Esophagus squamous epithelium (tissue), 5 donors: Measurements from ENCODE around the gene BARX2. TPM values are rescaled to one million over a fixed set of nuclear protein-coding genes. Genes with fewer than 3 reads are reported as not detected.

Experiments used
- DNase-seq: peaks from one replicate; lab custom pipeline; 2025; lab: John Stamatoyannopoulos, UW
- H3K27ac ChIP-seq, 4 donors: fragments of 200-600 bp; sonication (generic); one replicate each; pipeline ENCODE4 v1.5.1; 2016 to 2019; ENCODE audit warnings: mild to moderate bottlenecking in 1 of 4
- H3K27me3 ChIP-seq, 4 donors: fragments of 200-600 bp; sonication (generic); 1 replicate in 3 of 4; 2 replicates in 1 of 4; pipeline versions ENCODE4 v1.5.1 to v1.6.0; 2017 to 2021; ENCODE audit warnings: antibody characterized with exemption in 1 of 4
- H3K36me3 ChIP-seq, 3 donors: fragments of 200-600 bp; sonication (generic); one replicate each; pipeline ENCODE4 v1.5.1; 2016 to 2019
- H3K4me1 ChIP-seq, 3 donors: fragments of 200-600 bp; sonication (generic); one replicate each; pipeline ENCODE4 v1.5.1; 2017 to 2019
- H3K4me3 ChIP-seq, 4 donors: fragments of 200-600 bp; sonication (generic); 1 replicate in 3 of 4; 2 replicates in 1 of 4; pipeline ENCODE4 v1.5.1; 2016 to 2019; ENCODE audit warnings: mild to moderate bottlenecking in 2 of 4, moderate library complexity in 1 of 4
- H3K9me3 ChIP-seq, 3 donors: fragments of 200-600 bp; sonication (generic); one replicate each; pipeline ENCODE4 v1.5.1; 2016 to 2019
- CTCF ChIP-seq, 6 experiments: fragments of 450-650 bp in 4 of 6; fragments of 200-600 bp in 2 of 6; sonication (generic) in 2 of 6; IDR thresholded peaks; one replicate each; pipeline ENCODE4 v1.5.1; 2016 to 2019; ENCODE audit warnings: antibody characterized with exemption in 6 of 6, mild to moderate bottlenecking in 4 of 6, moderate library complexity in 4 of 6
- POLR2A ChIP-seq, 4 donors: fragments of 450-650 bp; IDR thresholded peaks; one replicate each; pipeline ENCODE4 v1.6.1; 2017; ENCODE audit warnings: antibody characterized with exemption in 4 of 4, mild to moderate bottlenecking in 4 of 4, moderate library complexity in 3 of 4
- WGBS, 2 donors: methylation state at CpG; one replicate each; pipeline ENCODE4 v1.1.5; 2018; 5-methylcytosine and 5-hydroxymethylcytosine counted together
- intact Hi-C: fragments of 100-400 bp; cut with DNase I; formaldehyde crosslinking; loops from one replicate; pipeline ENCODE4 v1.15.0; 2022
- total RNA-seq, 4 donors: library from RNA; depleted of rRNA; stranded (reverse); fragments of >200 nt; gene quantifications; one replicate each; pipeline ENCODE4 v1.1.0, GENCODE V29; 2016
- donor health status: DM: yes; HTN: yes; CAD: no.

BARX2 gene
- total RNA-seq, 4 donors from 2014 or later = 45.2 to 102 (median 57.6) TPM

- intact Hi-C loops = no loop called here
- peaks cover 0 to 23% (median 0%) of the 10 kb centered on the region in 3 donors for H3K36me3 ChIP-seq
- TF ChIP-seq CTCF (IDR thresholded peaks at IDR 0.05) (no peak), POLR2A (IDR thresholded peaks at IDR 0.05) (no peak)
- no peak overlapping the region for H3K4me3 ChIP-seq
- H3K9me3 ChIP-seq = no peaks in the 10 kb centered on the region
- no peak overlapping the region for H3K27ac ChIP-seq
- WGBS, 2 donors = 76 to 79% methylated on average over 3 of the region's 3 CpGs
- peaks cover 0 to 22% (median 0%) of the 10 kb centered on the region in 4 donors for H3K27me3 ChIP-seq
- peaks cover 0 to 58% (median 0%) of the 10 kb centered on the region in 3 donors for H3K4me1 ChIP-seq
- no peak for DNase-seq
Observed at GRCh38 chr11:129384415-129384814, 8.8 kb downstream of the BARX2 start.

GRCh38 chr11:129385801-129386200, 10.2 kb downstream of the BARX2 start:
- Histone ChIP-seq H3K27me3 (peaks cover 0 to 20% (median 0%) of the 10 kb centered on the region in 4 donors), H3K9me3 (no peaks in the 10 kb centered on the region), H3K4me3 (no peak overlapping the region), H3K27ac (no peak overlapping the region), H3K36me3 (peaks cover 0 to 23% (median 0%) of the 10 kb centered on the region in 3 donors), H3K4me1 (peaks cover 0 to 58% (median 0%) of the 10 kb centered on the region in 3 donors)
- no peak for DNase-seq
- no peak for TF ChIP-seq POLR2A (IDR thresholded peaks at IDR 0.05)
- 68 to 91% methylated on average over 2 of the region's 2 CpGs for WGBS, 2 donors
- intact Hi-C loops = no loop called here

GRCh38 chr11:129386795-129387397, 11.2 kb downstream of the BARX2 start:
- WGBS, 2 donors = 61 to 76% methylated on average over 11 of the region's 11 CpGs
- Histone ChIP-seq H3K27ac (no peak overlapping the region), H3K9me3 (no peaks in the 10 kb centered on the region), H3K27me3 (peaks cover 0 to 15% (median 0%) of the 10 kb centered on the region in 4 donors), H3K4me1 (peaks cover 0 to 65% (median 0%) of the 10 kb centered on the region in 3 donors), H3K4me3 (no peak overlapping the region), H3K36me3 (peaks cover 0 to 22% (median 0%) of the 10 kb centered on the region in 3 donors)
- TF ChIP-seq POLR2A (IDR thresholded peaks at IDR 0.05) = no peak
- TF ChIP-seq CTCF (IDR thresholded peaks at IDR 0.05) = no peak
- no peak for DNase-seq
- intact Hi-C loops = no loop called here

GRCh38 chr11:129387434-129387833, 11.8 kb downstream of the BARX2 start:
- intact Hi-C loops = no loop called here
- no peak overlapping the region for H3K4me3 ChIP-seq

GRCh38 chr11:129388824-129389223, 13.2 kb downstream of the BARX2 start:
- Histone ChIP-seq H3K4me1 (peaks cover 0 to 52% (median 0%) of the 10 kb centered on the region in 3 donors), H3K9me3 (no peaks in the 10 kb centered on the region), H3K4me3 (no peak overlapping the region), H3K27ac (no peak overlapping the region), H3K27me3 (peaks cover 0 to 9% (median 0%) of the 10 kb centered on the region in 4 donors), H3K36me3 (peaks cover 0 to 5% (median 0%) of the 10 kb centered on the region in 3 donors)
- 73 to 82% methylated on average over 2 of the region's 2 CpGs for WGBS, 2 donors
- no peak for DNase-seq
- intact Hi-C loops = no loop called here
- TF ChIP-seq CTCF (IDR thresholded peaks at IDR 0.05) (no peak), POLR2A (IDR thresholded peaks at IDR 0.05) (no peak)

More at GRCh38 chr11:129387434-129387833, 11.8 kb downstream of the BARX2 start:
- no peak for TF ChIP-seq CTCF (IDR thresholded peaks at IDR 0.05)
- no peak for TF ChIP-seq POLR2A (IDR thresholded peaks at IDR 0.05)
- Histone ChIP-seq H3K9me3 (no peaks in the 10 kb centered on the region), H3K27ac (no peak overlapping the region), H3K27me3 (peaks cover 0 to 10% (median 0%) of the 10 kb centered on the region in 4 donors), H3K4me1 (peaks cover 0 to 64% (median 0%) of the 10 kb centered on the region in 3 donors), H3K36me3 (peaks cover 0 to 17% (median 0%) of the 10 kb centered on the region in 3 donors)
- DNase-seq = no peak
- 65 to 81% methylated on average over 1 of the region's 1 CpG for WGBS, 2 donors
